NCI-H82 (cell line): ENCODE data around the gene ADAMTS20.
A peak's percentile ranks its signal among the peaks of the same experiment; 100 is the strongest.
"Not testable (repeated sequence)": the region's sequence is repeated elsewhere in the genome, so short reads cannot be mapped to it uniquely, and the experiment has no call there.

Experiments used
- DNase-seq: peaks from one replicate; lab custom pipeline; 2025; lab: John Stamatoyannopoulos, UW

Gene ADAMTS20

GRCh38 chr12:43551971-43552559 is at the start of gene ADAMTS20:
Gene ADAMTS20 (minus strand): TSS chr12:43552203. CDS start chr12:43551921, 282 bp downstream.
- peak; percentile 90 for DNase-seq

GRCh38 chr12:43599708-43600107 is 47.7 kb upstream of the ADAMTS20 start:
- no peak for DNase-seq

GRCh38 chr12:43599066-43599465 is 47.1 kb upstream of the ADAMTS20 start:
- no peak for DNase-seq

GRCh38 chr12:43590307-43590706 is 38.3 kb upstream of the ADAMTS20 start:
- DNase-seq, result no peak

GRCh38 chr12:43586646-43587245 is 34.7 kb upstream of the ADAMTS20 start:
- DNase-seq, result no peak

- no peak for DNase-seq
These were observed 33.7 kb upstream of the ADAMTS20 start for GRCh38 chr12:43585676-43586075.

- DNase-seq, result no peak
These were observed 28.6 kb upstream of the ADAMTS20 start for GRCh38 chr12:43580601-43581000.

GRCh38 chr12:43579206-43579605 is 27.2 kb upstream of the ADAMTS20 start:
- no peak for DNase-seq

- DNase-seq, result no peak
These were observed 26.8 kb upstream of the ADAMTS20 start for GRCh38 chr12:43578782-43579181.

GRCh38 chr12:43577381-43577780 is 25.4 kb upstream of the ADAMTS20 start:
- peak; percentile 63 for DNase-seq

GRCh38 chr12:43576162-43576561 is 24.2 kb upstream of the ADAMTS20 start:
- no peak for DNase-seq

GRCh38 chr12:43571885-43572284 is 19.9 kb upstream of the ADAMTS20 start:
- no peak for DNase-seq

- no peak for DNase-seq
These were observed 4.1 kb upstream of the ADAMTS20 start for GRCh38 chr12:43556057-43556456.

GRCh38 chr12:43551279-43551970 is 578 bp downstream of the ADAMTS20 start:
- DNase-seq, result peak; percentile 62

- no peak for DNase-seq
These were observed 1.2 kb downstream of the ADAMTS20 start for GRCh38 chr12:43550831-43551271.

- no peak for DNase-seq
These were observed 7.3 kb downstream of the ADAMTS20 start for GRCh38 chr12:43544703-43545102.

GRCh38 chr12:43540470-43540869 is 11.5 kb downstream of the ADAMTS20 start:
- no peak for DNase-seq

GRCh38 chr12:43537675-43538074 is 14.3 kb downstream of the ADAMTS20 start:
- DNase-seq, result not testable (repeated sequence)

GRCh38 chr12:43516045-43516444 is 36.0 kb downstream of the ADAMTS20 start:
- DNase-seq, result no peak

GRCh38 chr12:43501703-43502102 is 50.3 kb downstream of the ADAMTS20 start:
- peak; percentile 39 for DNase-seq

- DNase-seq, result no peak
These were observed 58.7 kb downstream of the ADAMTS20 start for GRCh38 chr12:43493261-43493797.

- no peak for DNase-seq
These were observed 69.5 kb downstream of the ADAMTS20 start for GRCh38 chr12:43482311-43483085.
